SK-N-SH (cell line): ENCODE results near the gene THSD4. TPM values are rescaled to one million over a fixed set of nuclear protein-coding genes. Genes with fewer than 3 reads are reported as not detected.

Experiments
- CTCF ChIA-PET: fragments of 300-600, 350-600 bp; formaldehyde crosslinking; extraction: SDS; loops from one replicate; lab custom pipeline; 2021; lab: Yijun Ruan, JAX
- POLR2A ChIA-PET: fragments of 350-600 bp; sonication (Branson Sonifier 250); formaldehyde crosslinking; extraction: SDS; loops from one replicate; lab custom pipeline; 2020; ENCODE audit warnings: antibody characterized with exemption, inconsistent platforms; lab: Yijun Ruan, JAX
- DNase-seq: peaks from one replicate; pipeline ENCODE4 v3.0.0; 2012
- H2AFZ ChIP-seq: fragments of 200-600 bp; sonication (generic); 2 replicates; pipeline ENCODE4 v1.8.1; 2016; ENCODE audit warnings: antibody characterized with exemption, mild to moderate bottlenecking, low read depth
- H3F3A ChIP-seq: fragments of 200-600 bp; sonication (generic); replicated peaks from 2 replicates; pipeline ENCODE3; 2016; ENCODE audit warnings: antibody characterized with exemption, mild to moderate bottlenecking; ENCODE audit not compliant: insufficient read depth
- H3K27ac ChIP-seq, 2 experiments: fragments of 200-500 bp in 1 of 2; fragments of 200-600 bp in 1 of 2; sonication (Bioruptor generic) in 1 of 2; sonication (generic), shearing (Covaris generic) in 1 of 2; 2 replicates each; pipeline versions ENCODE4 v1.5.1 to v1.6.1; 2014 to 2016; ENCODE audit warnings: low read depth in 2 of 2, inconsistent platforms in 1 of 2, low read length in 1 of 2, mild to moderate bottlenecking in 1 of 2, mixed read lengths in 1 of 2
- H3K27me3 ChIP-seq: fragments of 200-600 bp; sonication (generic), shearing (Covaris generic); 2 replicates; pipeline ENCODE4 v1.6.1; 2016; ENCODE audit warnings: mixed run types; ENCODE audit not compliant: insufficient read depth
- H3K36me3 ChIP-seq, 2 experiments: fragments of 200-500 bp in 1 of 2; fragments of 200-600 bp in 1 of 2; sonication (Bioruptor generic) in 1 of 2; sonication (generic) in 1 of 2; replicated peaks in 1 of 2; 2 replicates each; pipeline versions ENCODE3 to v1.5.1; 2014 to 2016; ENCODE audit warnings: low read length in 1 of 2, mild to moderate bottlenecking in 1 of 2; ENCODE audit not compliant: insufficient read depth in 2 of 2, control insufficient read depth in 1 of 2
- H3K4me1 ChIP-seq, 2 experiments: fragments of 200-500 bp in 1 of 2; fragments of 200-600 bp in 1 of 2; sonication (Bioruptor generic) in 1 of 2; sonication (generic), shearing (Covaris generic) in 1 of 2; 2 replicates each; pipeline versions ENCODE4 v1.5.1 to v1.6.1; 2014 to 2016; ENCODE audit warnings: low read depth in 1 of 2, low read length in 1 of 2, mixed run types in 1 of 2; ENCODE audit not compliant: insufficient read depth in 2 of 2, control insufficient read depth in 1 of 2
- H3K4me2 ChIP-seq: fragments of 200-600 bp; sonication (generic), shearing (Covaris generic); 2 replicates; pipeline ENCODE4 v1.6.1; 2017; ENCODE audit warnings: mixed run types
- H3K4me3 ChIP-seq, 2 experiments: fragments of 200-500 bp in 1 of 2; fragments of 200-600 bp in 1 of 2; sonication (Bioruptor generic) in 1 of 2; sonication (generic), shearing (Covaris generic) in 1 of 2; 2 replicates each; pipeline versions ENCODE4 v1.5.1 to v1.8.1; 2014 to 2016; ENCODE audit warnings: low read depth in 2 of 2, inconsistent platforms in 1 of 2, low read length in 1 of 2, mild to moderate bottlenecking in 1 of 2, mixed read lengths in 1 of 2, moderate library complexity in 1 of 2
- H3K79me2 ChIP-seq: fragments of 200-600 bp; sonication (generic); 2 replicates; pipeline ENCODE4 v1.8.1; 2017; ENCODE audit warnings: mild to moderate bottlenecking; ENCODE audit not compliant: insufficient read depth
- H3K9ac ChIP-seq: fragments of 200-600 bp; sonication (generic); 2 replicates; pipeline ENCODE4 v1.6.1; 2017; ENCODE audit warnings: mixed run types
- H3K9me2 ChIP-seq: fragments of 200-600 bp; sonication (generic); 2 replicates; pipeline ENCODE4 v1.6.1; 2017; ENCODE audit warnings: mixed run types
- H3K9me3 ChIP-seq: fragments of 200-600 bp; sonication (generic); 2 replicates; pipeline ENCODE4 v1.6.1; 2017; ENCODE audit warnings: mixed run types, mild to moderate bottlenecking, moderate library complexity
- H4K20me1 ChIP-seq: fragments of 200-600 bp; sonication (generic); 2 replicates; pipeline ENCODE4 v1.6.1; 2017; ENCODE audit warnings: mild to moderate bottlenecking, mixed run types; ENCODE audit not compliant: insufficient read depth
- CHD2 ChIP-seq: fragments of 150-350 bp; IDR thresholded peaks from 2 replicates; pipeline ENCODE4 v1.6.1; 2018; ENCODE audit warnings: low read length; ENCODE audit not compliant: partially characterized antibody
- CTCF ChIP-seq: fragments of 200-600 bp; sonication (generic); IDR thresholded peaks from 2 replicates; pipeline ENCODE4 v1.6.1; 2017; ENCODE audit warnings: antibody characterized with exemption, mild to moderate bottlenecking, moderate library complexity
- JUND ChIP-seq: IDR thresholded peaks from 2 replicates; pipeline ENCODE4 v1.4.0; 2012
- MEF2A ChIP-seq: IDR thresholded peaks from 2 replicates; pipeline ENCODE4 v1.4.0; 2012; ENCODE audit warnings: low read depth, borderline replicate concordance
- RAD21 ChIP-seq: IDR thresholded peaks from 2 replicates; pipeline ENCODE4 v1.6.1; 2012; ENCODE audit warnings: mild to moderate bottlenecking, low read length
- RCOR1 ChIP-seq: fragments of 150-350 bp; IDR thresholded peaks from 2 replicates; pipeline ENCODE4 v1.6.1; 2017; ENCODE audit warnings: antibody characterized with exemption, low read length
- SIN3A ChIP-seq: IDR thresholded peaks from 2 replicates; pipeline ENCODE4 v1.6.1; 2012; ENCODE audit warnings: low read depth, mild to moderate bottlenecking, low read length, moderate library complexity, borderline replicate concordance
- SMC3 ChIP-seq: IDR thresholded peaks from 2 replicates; pipeline ENCODE4 v1.6.1; 2012; ENCODE audit warnings: low read depth, low read length, improper control_type of control experiment
- TAF1 ChIP-seq: IDR thresholded peaks from 2 replicates; pipeline ENCODE4 v1.6.1; 2012; ENCODE audit warnings: low read depth, mild to moderate bottlenecking, low read length, moderate library complexity, borderline replicate concordance
- WGBS: methylation state at CpG from one replicate; pipeline ENCODE4 v1.1.6; 2017; ENCODE audit warnings: low lambda C conversion rate; 5-methylcytosine and 5-hydroxymethylcytosine counted together
- polyA plus RNA-seq, 3 experiments: library from polyadenylated mRNA; depleted of rRNA; stranded (reverse); fragments of >200 nt; gene quantifications; 2 replicates each; pipeline ENCODE4 v1.2.3, GENCODE V29; 2012
- TF ChIP-seq, protein P1 (sequence below): fragments of 150-350 bp; IDR thresholded peaks from 2 replicates; pipeline ENCODE4 v1.6.1; 2016; ENCODE audit warnings: mild to moderate bottlenecking, low read depth, low read length
- TF ChIP-seq, protein P2 (sequence below): IDR thresholded peaks from 2 replicates; pipeline ENCODE4 v1.6.1; 2012; ENCODE audit warnings: mild to moderate bottlenecking, low read depth, low read length, moderate library complexity
- TF ChIP-seq, protein P3 (sequence below): IDR thresholded peaks from 2 replicates; pipeline ENCODE4 v1.4.0; 2012; ENCODE audit warnings: low read depth, borderline replicate concordance
- TF ChIP-seq, protein P4 (sequence below): IDR thresholded peaks from 2 replicates; pipeline ENCODE4 v1.4.0; 2012; ENCODE audit warnings: low read depth

THSD4 gene
- polyA plus RNA-seq, 1 of the 3 experiments (the other 2 are of a cell fraction) = 79.1 TPM

- DNase-seq = peak; percentile 47
- H3F3A ChIP-seq = peaks cover 16% of the 10 kb centered on the region
- no peaks in the 10 kb centered on the region for H3K79me2 ChIP-seq
- WGBS = no CpG with 5 or more reads among the region's 2 CpGs
- no peaks in the 10 kb centered on the region for H3K9me3 ChIP-seq
- TF ChIP-seq SIN3A (no peak), JUND (no peak), CHD2 (no peak), MEF2A (no peak), CTCF (peak; percentile 91), SMC3 (peak; percentile 83), TAF1 (no peak), RAD21 (peak; percentile 91), RCOR1 (no peak)
- TF ChIP-seq, protein P1, sequence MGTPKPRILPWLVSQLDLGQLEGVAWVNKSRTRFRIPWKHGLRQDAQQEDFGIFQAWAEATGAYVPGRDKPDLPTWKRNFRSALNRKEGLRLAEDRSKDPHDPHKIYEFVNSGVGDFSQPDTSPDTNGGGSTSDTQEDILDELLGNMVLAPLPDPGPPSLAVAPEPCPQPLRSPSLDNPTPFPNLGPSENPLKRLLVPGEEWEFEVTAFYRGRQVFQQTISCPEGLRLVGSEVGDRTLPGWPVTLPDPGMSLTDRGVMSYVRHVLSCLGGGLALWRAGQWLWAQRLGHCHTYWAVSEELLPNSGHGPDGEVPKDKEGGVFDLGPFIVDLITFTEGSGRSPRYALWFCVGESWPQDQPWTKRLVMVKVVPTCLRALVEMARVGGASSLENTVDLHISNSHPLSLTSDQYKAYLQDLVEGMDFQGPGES = no peak
- TF ChIP-seq, protein P2, sequence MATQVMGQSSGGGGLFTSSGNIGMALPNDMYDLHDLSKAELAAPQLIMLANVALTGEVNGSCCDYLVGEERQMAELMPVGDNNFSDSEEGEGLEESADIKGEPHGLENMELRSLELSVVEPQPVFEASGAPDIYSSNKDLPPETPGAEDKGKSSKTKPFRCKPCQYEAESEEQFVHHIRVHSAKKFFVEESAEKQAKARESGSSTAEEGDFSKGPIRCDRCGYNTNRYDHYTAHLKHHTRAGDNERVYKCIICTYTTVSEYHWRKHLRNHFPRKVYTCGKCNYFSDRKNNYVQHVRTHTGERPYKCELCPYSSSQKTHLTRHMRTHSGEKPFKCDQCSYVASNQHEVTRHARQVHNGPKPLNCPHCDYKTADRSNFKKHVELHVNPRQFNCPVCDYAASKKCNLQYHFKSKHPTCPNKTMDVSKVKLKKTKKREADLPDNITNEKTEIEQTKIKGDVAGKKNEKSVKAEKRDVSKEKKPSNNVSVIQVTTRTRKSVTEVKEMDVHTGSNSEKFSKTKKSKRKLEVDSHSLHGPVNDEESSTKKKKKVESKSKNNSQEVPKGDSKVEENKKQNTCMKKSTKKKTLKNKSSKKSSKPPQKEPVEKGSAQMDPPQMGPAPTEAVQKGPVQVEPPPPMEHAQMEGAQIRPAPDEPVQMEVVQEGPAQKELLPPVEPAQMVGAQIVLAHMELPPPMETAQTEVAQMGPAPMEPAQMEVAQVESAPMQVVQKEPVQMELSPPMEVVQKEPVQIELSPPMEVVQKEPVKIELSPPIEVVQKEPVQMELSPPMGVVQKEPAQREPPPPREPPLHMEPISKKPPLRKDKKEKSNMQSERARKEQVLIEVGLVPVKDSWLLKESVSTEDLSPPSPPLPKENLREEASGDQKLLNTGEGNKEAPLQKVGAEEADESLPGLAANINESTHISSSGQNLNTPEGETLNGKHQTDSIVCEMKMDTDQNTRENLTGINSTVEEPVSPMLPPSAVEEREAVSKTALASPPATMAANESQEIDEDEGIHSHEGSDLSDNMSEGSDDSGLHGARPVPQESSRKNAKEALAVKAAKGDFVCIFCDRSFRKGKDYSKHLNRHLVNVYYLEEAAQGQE = no peak
- TF ChIP-seq, protein P3, sequence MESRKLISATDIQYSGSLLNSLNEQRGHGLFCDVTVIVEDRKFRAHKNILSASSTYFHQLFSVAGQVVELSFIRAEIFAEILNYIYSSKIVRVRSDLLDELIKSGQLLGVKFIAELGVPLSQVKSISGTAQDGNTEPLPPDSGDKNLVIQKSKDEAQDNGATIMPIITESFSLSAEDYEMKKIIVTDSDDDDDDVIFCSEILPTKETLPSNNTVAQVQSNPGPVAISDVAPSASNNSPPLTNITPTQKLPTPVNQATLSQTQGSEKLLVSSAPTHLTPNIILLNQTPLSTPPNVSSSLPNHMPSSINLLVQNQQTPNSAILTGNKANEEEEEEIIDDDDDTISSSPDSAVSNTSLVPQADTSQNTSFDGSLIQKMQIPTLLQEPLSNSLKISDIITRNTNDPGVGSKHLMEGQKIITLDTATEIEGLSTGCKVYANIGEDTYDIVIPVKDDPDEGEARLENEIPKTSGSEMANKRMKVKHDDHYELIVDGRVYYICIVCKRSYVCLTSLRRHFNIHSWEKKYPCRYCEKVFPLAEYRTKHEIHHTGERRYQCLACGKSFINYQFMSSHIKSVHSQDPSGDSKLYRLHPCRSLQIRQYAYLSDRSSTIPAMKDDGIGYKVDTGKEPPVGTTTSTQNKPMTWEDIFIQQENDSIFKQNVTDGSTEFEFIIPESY = no peak
- TF ChIP-seq, protein P4, sequence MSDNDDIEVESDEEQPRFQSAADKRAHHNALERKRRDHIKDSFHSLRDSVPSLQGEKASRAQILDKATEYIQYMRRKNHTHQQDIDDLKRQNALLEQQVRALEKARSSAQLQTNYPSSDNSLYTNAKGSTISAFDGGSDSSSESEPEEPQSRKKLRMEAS = no peak
- H2AFZ ChIP-seq = no peak overlapping the region
- no peak overlapping the region; a peak in 1 of 4 replicates for H3K27ac ChIP-seq
- H3K9me2 ChIP-seq = no peaks in the 10 kb centered on the region
- no peak overlapping the region for H3K9ac ChIP-seq
- H4K20me1 ChIP-seq = no peaks in the 10 kb centered on the region
- no peaks in the 10 kb centered on the region for H3K36me3 ChIP-seq
- no peak overlapping the region; a peak in 1 of 4 replicates for H3K4me3 ChIP-seq
- ChIA-PET POLR2A (no interaction called here), CTCF (interaction anchor here (1.0 to 3.5 kb wide), 9 partner anchors 10 to 295 kb away, joined by 4 to 20 read pairs (median 9); no protein-coding TSS in a partner anchor)
- H3K27me3 ChIP-seq = no peaks in the 10 kb centered on the region
- H3K4me1 ChIP-seq = peaks cover 0 to 27% of the 10 kb centered on the region in 2 experiments; a peak in 3 of 4 replicates
- no peak overlapping the region for H3K4me2 ChIP-seq
Measured at GRCh38 chr15:71448688-71449114, 333.4 kb downstream of the THSD4 start.
